Pons (tissue), 1 donor: Measurements from ENCODE around the gene XRCC1.
A peak's percentile ranks its signal among the peaks of the same experiment; 100 is the strongest.
"Not testable (repeated sequence)": the region's sequence is repeated elsewhere in the genome, so short reads cannot be mapped to it uniquely, and the experiment has no call there.

Experiments used
- DNase-seq: peaks from one replicate; pipeline ENCODE4 v3.0.0-alpha.2; 2016; ENCODE audit warnings: low spot score

Gene XRCC1

GRCh38 chr19:43599635-43600295, 24.4 kb upstream of the XRCC1 start:
- no peak for DNase-seq

GRCh38 chr19:43598445-43599240, 23.3 kb upstream of the XRCC1 start:
- no peak for DNase-seq

- DNase-seq, result no peak
Observed at GRCh38 chr19:43597876-43598275, 22.5 kb upstream of the XRCC1 start.

GRCh38 chr19:43596842-43597461, 21.6 kb upstream of the XRCC1 start:
- DNase-seq, result no peak

GRCh38 chr19:43595999-43596841, 20.9 kb upstream of the XRCC1 start, which contains the start of the genes IRGQ and ZNF576:
IRGQ (minus strand) TSS chr19:43596134; CDS start chr19:43595338, 796 bp downstream.
ZNF576 (plus strand) TSS chr19:43596595; CDS start chr19:43597109, 514 bp downstream.
- DNase-seq, result peak; percentile 100

- no peak for DNase-seq
Observed at GRCh38 chr19:43595605-43595998, 20.3 kb upstream of the XRCC1 start.

- DNase-seq, result no peak
Observed at GRCh38 chr19:43594710-43595604, 19.6 kb upstream of the XRCC1 start.

GRCh38 chr19:43594081-43594697, 18.9 kb upstream of the XRCC1 start:
- DNase-seq, result no peak

GRCh38 chr19:43592800-43593350, 17.5 kb upstream of the XRCC1 start:
- DNase-seq, result no peak

GRCh38 chr19:43591904-43592772, 16.8 kb upstream of the XRCC1 start:
- no peak for DNase-seq

GRCh38 chr19:43589678-43590077, 14.4 kb upstream of the XRCC1 start:
- DNase-seq, result no peak

GRCh38 chr19:43589277-43589676, 13.9 kb upstream of the XRCC1 start:
- no peak for DNase-seq

- DNase-seq, result not testable (repeated sequence)
Observed at GRCh38 chr19:43587029-43587428, 11.7 kb upstream of the XRCC1 start.

GRCh38 chr19:43586346-43586745, 11.0 kb upstream of the XRCC1 start:
- no peak for DNase-seq

- DNase-seq, result no peak
Observed at GRCh38 chr19:43584484-43584883, 9.2 kb upstream of the XRCC1 start.

GRCh38 chr19:43582495-43582894, 7.2 kb upstream of the XRCC1 start:
- no peak for DNase-seq

- DNase-seq, result no peak
Observed at GRCh38 chr19:43581467-43581866, 6.1 kb upstream of the XRCC1 start.

GRCh38 chr19:43578787-43579186, 3.5 kb upstream of the XRCC1 start:
- DNase-seq, result no peak
